ENCODE data around the gene QPRT.

DNA sequence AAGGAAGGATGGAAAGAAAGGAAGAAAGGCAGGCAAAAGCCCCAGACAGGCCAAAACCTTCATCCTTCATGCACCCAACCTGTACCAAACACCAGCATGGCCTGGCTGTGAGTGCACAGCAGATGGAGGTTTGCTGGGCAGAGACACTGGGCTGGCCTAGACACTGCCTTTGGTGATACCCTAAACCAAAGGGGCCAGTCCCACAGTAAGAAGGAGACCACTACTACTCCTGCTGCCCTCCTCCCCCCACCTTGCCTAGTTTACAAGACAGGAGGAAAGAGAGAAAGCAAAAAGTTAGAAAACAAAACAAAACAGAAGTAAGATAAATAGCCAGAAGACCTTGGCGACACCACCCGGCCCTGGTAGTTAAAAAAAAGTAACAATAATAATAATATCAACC, 19.1 kb downstream of the QPRT start:
- TF ChIP-seq, protein P1, sequence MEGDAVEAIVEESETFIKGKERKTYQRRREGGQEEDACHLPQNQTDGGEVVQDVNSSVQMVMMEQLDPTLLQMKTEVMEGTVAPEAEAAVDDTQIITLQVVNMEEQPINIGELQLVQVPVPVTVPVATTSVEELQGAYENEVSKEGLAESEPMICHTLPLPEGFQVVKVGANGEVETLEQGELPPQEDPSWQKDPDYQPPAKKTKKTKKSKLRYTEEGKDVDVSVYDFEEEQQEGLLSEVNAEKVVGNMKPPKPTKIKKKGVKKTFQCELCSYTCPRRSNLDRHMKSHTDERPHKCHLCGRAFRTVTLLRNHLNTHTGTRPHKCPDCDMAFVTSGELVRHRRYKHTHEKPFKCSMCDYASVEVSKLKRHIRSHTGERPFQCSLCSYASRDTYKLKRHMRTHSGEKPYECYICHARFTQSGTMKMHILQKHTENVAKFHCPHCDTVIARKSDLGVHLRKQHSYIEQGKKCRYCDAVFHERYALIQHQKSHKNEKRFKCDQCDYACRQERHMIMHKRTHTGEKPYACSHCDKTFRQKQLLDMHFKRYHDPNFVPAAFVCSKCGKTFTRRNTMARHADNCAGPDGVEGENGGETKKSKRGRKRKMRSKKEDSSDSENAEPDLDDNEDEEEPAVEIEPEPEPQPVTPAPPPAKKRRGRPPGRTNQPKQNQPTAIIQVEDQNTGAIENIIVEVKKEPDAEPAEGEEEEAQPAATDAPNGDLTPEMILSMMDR (IDR thresholded peaks at IDR 0.05) = no peak
- TF ChIP-seq EZH2 (IDR thresholded peaks at IDR 0.05; ENCODE audit: borderline replicate concordance, insufficient read depth, low read depth, low read length, poor library complexity, severe bottlenecking) = no peak

Measured in B cell (primary cell).